Medulla oblongata (tissue), 1 donor: ENCODE results near the gene USP17L29.
"Not testable (repeated sequence)": the region's sequence is repeated elsewhere in the genome, so short reads cannot be mapped to it uniquely, and the experiment has no call there.

ENCODE experiments used
- DNase-seq: peaks from one replicate; pipeline ENCODE4 v3.0.0-alpha.2; 2015; ENCODE audit errors: extremely low spot score

The USP17L29 gene, protein sequence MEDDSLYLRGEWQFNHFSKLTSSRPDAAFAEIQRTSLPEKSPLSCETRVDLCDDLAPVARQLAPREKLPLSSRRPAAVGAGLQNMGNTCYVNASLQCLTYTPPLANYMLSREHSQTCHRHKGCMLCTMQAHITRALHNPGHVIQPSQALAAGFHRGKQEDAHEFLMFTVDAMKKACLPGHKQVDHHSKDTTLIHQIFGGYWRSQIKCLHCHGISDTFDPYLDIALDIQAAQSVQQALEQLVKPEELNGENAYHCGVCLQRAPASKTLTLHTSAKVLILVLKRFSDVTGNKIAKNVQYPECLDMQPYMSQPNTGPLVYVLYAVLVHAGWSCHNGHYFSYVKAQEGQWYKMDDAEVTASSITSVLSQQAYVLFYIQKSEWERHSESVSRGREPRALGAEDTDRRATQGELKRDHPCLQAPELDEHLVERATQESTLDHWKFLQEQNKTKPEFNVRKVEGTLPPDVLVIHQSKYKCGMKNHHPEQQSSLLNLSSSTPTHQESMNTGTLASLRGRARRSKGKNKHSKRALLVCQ

DNA sequence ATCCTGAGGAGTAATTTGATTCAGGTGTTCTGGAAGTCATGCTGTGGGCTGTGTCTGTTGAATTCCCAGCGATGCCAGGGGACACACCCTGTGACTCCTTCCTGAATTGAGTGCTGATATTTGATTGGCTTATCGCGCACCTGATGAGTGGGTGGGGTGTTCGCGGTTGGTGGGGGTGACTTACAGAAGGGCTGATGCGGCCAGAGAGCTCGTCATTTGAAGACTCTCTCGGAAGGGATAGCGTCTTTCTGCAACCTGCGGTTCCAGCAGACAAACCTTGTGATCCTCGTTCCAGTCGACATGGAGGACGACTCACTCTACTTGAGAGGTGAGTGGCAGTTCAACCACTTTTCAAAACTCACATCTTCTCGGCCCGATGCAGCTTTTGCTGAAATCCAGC lies at the start of gene USP17L29:
TSS of gene USP17L29 (plus strand) at position 301 of the 400 bp plus-strand sequence. CDS start at position 301, 0 bp downstream.
- DNase-seq, result not testable (repeated sequence)

DNA sequence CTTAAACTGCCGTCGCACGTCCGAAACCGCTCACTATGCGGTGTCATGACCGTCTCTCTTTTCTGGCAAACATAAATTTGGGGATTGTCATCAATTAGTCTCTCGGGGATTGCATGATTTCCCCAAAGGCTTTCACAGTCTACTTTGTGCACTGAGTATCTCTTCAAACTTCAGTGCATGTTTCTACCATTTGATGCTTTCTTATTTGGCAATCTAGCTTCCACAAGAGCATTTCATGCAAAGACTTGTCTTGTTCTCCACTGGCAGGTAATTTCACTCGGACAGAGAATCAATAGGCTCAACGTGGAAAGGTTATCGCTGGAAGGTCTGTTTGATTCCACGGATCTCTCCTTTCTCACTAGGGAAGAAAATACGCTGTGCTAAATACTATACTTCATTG lies 29.2 kb upstream of the USP17L29 start:
- DNase-seq, result not testable (repeated sequence)

DNA sequence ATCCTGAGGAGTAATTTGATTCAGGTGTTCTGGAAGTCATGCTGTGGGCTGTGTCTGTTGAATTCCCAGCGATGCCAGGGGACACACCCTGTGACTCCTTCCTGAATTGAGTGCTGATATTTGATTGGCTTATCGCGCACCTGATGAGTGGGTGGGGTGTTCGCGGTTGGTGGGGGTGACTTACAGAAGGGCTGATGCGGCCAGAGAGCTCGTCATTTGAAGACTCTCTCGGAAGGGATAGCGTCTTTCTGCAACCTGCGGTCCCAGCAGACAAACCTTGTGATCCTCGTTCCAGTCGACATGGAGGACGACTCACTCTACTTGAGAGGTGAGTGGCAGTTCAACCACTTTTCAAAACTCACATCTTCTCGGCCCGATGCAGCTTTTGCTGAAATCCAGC lies 28.6 kb upstream of the USP17L29 start, which contains the start of gene USP17L24:
TSS of gene USP17L24 (plus strand) at position 301 of the 400 bp plus-strand sequence. CDS start at position 301, 0 bp downstream.
- not testable (repeated sequence) for DNase-seq

DNA sequence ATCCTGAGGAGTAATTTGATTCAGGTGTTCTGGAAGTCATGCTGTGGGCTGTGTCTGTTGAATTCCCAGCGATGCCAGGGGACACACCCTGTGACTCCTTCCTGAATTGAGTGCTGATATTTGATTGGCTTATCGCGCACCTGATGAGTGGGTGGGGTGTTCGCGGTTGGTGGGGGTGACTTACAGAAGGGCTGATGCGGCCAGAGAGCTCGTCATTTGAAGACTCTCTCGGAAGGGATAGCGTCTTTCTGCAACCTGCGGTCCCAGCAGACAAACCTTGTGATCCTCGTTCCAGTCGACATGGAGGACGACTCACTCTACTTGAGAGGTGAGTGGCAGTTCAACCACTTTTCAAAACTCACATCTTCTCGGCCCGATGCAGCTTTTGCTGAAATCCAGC lies 23.8 kb upstream of the USP17L29 start, which contains the start of gene USP17L25:
TSS of gene USP17L25 (plus strand) at position 301 of the 400 bp plus-strand sequence. CDS start at position 301, 0 bp downstream.
- not testable (repeated sequence) for DNase-seq

DNA sequence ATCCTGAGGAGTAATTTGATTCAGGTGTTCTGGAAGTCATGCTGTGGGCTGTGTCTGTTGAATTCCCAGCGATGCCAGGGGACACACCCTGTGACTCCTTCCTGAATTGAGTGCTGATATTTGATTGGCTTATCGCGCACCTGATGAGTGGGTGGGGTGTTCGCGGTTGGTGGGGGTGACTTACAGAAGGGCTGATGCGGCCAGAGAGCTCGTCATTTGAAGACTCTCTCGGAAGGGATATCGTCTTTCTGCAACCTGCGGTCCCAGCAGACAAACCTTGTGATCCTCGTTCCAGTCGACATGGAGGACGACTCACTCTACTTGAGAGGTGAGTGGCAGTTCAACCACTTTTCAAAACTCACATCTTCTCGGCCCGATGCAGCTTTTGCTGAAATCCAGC lies 19.1 kb upstream of the USP17L29 start, which contains the start of gene USP17L26:
TSS of gene USP17L26 (plus strand) at position 301 of the 400 bp plus-strand sequence. CDS start at position 301, 0 bp downstream.
- DNase-seq, result not testable (repeated sequence)

DNA sequence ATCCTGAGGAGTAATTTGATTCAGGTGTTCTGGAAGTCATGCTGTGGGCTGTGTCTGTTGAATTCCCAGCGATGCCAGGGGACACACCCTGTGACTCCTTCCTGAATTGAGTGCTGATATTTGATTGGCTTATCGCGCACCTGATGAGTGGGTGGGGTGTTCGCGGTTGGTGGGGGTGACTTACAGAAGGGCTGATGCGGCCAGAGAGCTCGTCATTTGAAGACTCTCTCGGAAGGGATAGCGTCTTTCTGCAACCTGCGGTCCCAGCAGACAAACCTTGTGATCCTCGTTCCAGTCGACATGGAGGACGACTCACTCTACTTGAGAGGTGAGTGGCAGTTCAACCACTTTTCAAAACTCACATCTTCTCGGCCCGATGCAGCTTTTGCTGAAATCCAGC lies 14.3 kb upstream of the USP17L29 start, which contains the start of gene USP17L5:
TSS of gene USP17L5 (plus strand) at position 301 of the 400 bp plus-strand sequence. CDS start at position 301, 0 bp downstream.
- not testable (repeated sequence) for DNase-seq

DNA sequence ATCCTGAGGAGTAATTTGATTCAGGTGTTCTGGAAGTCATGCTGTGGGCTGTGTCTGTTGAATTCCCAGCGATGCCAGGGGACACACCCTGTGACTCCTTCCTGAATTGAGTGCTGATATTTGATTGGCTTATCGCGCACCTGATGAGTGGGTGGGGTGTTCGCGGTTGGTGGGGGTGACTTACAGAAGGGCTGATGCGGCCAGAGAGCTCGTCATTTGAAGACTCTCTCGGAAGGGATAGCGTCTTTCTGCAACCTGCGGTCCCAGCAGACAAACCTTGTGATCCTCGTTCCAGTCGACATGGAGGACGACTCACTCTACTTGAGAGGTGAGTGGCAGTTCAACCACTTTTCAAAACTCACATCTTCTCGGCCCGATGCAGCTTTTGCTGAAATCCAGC lies 9.6 kb upstream of the USP17L29 start, which contains the start of gene USP17L27:
TSS of gene USP17L27 (plus strand) at position 301 of the 400 bp plus-strand sequence. CDS start at position 301, 0 bp downstream.
- not testable (repeated sequence) for DNase-seq

DNA sequence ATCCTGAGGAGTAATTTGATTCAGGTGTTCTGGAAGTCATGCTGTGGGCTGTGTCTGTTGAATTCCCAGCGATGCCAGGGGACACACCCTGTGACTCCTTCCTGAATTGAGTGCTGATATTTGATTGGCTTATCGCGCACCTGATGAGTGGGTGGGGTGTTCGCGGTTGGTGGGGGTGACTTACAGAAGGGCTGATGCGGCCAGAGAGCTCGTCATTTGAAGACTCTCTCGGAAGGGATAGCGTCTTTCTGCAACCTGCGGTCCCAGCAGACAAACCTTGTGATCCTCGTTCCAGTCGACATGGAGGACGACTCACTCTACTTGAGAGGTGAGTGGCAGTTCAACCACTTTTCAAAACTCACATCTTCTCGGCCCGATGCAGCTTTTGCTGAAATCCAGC lies 4.8 kb upstream of the USP17L29 start, which contains the start of gene USP17L28:
TSS of gene USP17L28 (plus strand) at position 301 of the 400 bp plus-strand sequence. CDS start at position 301, 0 bp downstream.
- DNase-seq, result not testable (repeated sequence)

DNA sequence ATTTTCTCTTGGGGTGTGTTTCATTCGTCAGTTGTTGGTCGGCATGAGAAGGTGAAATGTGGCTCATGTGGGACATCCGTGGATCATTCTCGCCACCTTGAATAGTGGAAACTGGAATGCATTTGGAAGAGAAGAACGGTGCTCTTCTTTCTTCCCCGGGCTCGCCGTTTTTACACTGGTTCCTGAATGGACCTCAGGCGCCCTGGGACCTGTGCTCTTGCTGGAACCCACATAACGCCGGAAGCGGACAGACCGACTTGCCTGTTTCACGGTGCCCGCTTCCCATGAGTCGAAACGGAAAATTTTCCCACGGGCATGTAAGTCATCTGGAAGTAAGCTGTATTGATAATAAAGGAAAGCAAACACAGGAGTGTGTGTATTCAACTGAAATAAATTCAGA lies 2.6 kb upstream of the USP17L29 start:
- not testable (repeated sequence) for DNase-seq

DNA sequence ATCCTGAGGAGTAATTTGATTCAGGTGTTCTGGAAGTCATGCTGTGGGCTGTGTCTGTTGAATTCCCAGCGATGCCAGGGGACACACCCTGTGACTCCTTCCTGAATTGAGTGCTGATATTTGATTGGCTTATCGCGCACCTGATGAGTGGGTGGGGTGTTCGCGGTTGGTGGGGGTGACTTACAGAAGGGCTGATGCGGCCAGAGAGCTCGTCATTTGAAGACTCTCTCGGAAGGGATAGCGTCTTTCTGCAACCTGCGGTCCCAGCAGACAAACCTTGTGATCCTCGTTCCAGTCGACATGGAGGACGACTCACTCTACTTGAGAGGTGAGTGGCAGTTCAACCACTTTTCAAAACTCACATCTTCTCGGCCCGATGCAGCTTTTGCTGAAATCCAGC lies 9.4 kb downstream of the USP17L29 start, which contains the start of gene USP17L30:
TSS of gene USP17L30 (plus strand) at position 301 of the 400 bp plus-strand sequence. CDS start at position 301, 0 bp downstream.
- not testable (repeated sequence) for DNase-seq

DNA sequence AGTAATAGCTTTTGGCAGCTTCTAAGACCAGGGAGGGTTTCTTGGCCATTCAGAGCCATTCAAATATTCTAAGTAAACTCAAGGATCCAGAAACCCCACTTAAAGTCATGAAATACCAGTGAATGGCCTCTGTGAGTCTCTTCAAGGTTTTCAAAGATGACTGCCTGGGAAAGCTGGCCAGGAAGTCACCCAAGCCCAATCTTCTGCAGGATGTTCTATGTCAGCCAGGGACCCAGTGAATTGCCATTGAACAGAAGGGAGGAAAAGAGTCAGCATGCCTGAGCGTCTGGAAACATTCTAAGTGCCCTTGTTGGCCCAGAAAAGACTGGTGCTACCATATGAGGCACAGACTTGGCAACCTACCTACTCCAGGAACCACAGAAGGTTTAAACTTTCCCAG lies 26.4 kb downstream of the USP17L29 start:
- DNase-seq, result not testable (repeated sequence)

DNA sequence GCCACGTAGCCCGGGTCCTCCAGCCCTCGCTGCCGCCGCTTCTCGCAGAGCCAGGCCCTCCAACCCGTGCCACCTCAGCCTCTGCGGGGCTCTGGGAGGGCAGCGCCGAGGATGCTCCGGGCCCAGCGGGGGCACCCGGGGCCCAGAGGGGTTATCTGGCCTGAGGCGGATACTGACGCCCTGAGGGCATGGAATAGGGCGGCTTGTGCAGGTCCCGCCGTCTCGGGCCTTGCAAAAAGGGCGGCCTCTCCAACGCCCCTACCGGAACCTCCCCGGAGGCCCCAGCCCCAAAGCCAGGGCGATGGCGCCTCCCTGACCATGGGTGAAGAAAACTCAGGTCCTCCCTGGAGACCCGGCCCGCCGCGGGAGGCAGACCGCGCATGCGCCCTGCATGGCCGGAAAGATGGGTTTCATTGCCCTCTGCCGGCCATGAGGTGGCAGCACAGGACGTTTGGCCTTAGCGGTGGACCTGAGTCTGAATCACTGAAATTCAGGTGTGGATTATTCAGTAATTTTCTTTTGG lies 27.6 kb downstream of the USP17L29 start:
- not testable (repeated sequence) for DNase-seq

DNA sequence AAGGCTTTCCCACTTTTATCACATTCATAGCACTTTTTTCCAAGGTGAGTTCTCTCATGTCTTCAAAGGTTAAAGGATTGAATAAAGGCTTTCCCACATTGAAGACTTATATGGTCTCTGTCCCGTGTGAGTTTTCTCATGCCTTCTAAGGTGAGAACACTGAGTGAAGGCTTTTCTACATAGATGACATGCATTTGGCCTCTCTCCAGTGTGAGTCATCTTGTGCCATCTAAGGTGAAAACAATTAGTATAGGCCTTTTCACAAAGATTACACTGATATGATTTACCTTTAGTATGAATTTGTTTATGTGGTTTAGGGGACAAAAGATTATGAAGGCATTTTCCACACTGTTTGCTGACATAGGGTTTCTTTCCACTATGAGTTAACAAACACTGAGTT lies 30.7 kb downstream of the USP17L29 start:
- DNase-seq, result no peak

DNA sequence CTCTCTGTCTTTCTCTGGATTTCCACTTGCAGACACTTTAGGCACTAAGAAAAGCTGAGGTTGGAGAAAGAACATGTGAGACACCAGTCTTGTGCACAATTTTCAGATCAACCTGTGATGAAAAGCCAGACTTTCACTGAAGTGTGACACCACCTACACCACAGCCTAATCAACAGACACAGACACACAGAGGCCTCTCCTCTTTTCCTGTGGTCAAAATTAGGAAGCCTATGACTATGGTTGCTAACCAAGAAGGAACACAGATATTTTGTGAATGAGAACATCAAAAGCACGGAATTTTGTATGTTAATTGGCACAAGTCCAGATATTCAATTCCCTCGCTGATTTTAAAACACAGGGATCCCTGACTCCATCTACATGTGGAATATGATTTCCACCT lies 35.6 kb downstream of the USP17L29 start:
- DNase-seq, result not testable (repeated sequence)
